ENCODE measurements around the gene ECT2L. TPM values are rescaled to one million over a fixed set of nuclear protein-coding genes. Genes with fewer than 3 reads are reported as not detected.

The ECT2L gene
- polyA plus RNA-seq, 3 donors = not detected

GRCh38 chr6:138805016-138805765 is 9.3 kb downstream of the ECT2L start:
- intact Hi-C loops (cut with micrococcal nuclease) = no loop called here
- TF ChIP-seq, protein P1, sequence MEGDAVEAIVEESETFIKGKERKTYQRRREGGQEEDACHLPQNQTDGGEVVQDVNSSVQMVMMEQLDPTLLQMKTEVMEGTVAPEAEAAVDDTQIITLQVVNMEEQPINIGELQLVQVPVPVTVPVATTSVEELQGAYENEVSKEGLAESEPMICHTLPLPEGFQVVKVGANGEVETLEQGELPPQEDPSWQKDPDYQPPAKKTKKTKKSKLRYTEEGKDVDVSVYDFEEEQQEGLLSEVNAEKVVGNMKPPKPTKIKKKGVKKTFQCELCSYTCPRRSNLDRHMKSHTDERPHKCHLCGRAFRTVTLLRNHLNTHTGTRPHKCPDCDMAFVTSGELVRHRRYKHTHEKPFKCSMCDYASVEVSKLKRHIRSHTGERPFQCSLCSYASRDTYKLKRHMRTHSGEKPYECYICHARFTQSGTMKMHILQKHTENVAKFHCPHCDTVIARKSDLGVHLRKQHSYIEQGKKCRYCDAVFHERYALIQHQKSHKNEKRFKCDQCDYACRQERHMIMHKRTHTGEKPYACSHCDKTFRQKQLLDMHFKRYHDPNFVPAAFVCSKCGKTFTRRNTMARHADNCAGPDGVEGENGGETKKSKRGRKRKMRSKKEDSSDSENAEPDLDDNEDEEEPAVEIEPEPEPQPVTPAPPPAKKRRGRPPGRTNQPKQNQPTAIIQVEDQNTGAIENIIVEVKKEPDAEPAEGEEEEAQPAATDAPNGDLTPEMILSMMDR (IDR thresholded peaks at IDR 0.05) = no peak
- peaks cover 5 to 6% of the 10 kb centered on the region in 2 donors for H3K4me1 ChIP-seq (ENCODE audit: control insufficient read depth in 1 of 2, insufficient read depth in 2 of 2, low read length in 2 of 2)
- H3K4me3 ChIP-seq (replicated peaks in 1 of 3; ENCODE audit: low read depth in 2 of 3, low read length in 3 of 3) = no peak overlapping the region
- no peaks in the 10 kb centered on the region for H3K9me3 ChIP-seq (replicated peaks in 1 of 2; ENCODE audit: control insufficient read depth in 1 of 2, insufficient read depth in 1 of 2, low read length in 2 of 2)
- H3K9me3 Mint-ChIP-seq = no peaks in the 10 kb centered on the region
- peaks cover 2 to 4% (median 2%) of the 10 kb centered on the region in 3 donors for H3K27me3 Mint-ChIP-seq (ENCODE audit: low read depth in 3 of 3)
- H3K27ac Mint-ChIP-seq = no peak overlapping the region
- no peaks in the 10 kb centered on the region for H3K36me3 Mint-ChIP-seq
- no peaks in the 10 kb centered on the region for H3K36me3 ChIP-seq (replicated peaks in 1 of 2; ENCODE audit: control insufficient read depth in 1 of 2, insufficient read depth in 2 of 2, low read length in 2 of 2)
- DNase-seq = no peak
- H3K4me3 Mint-ChIP-seq = no peak overlapping the region
- H2AFZ ChIP-seq (ENCODE audit: insufficient read depth, low read depth, low read length, poor library complexity, severe bottlenecking) = no peak overlapping the region
- H4K20me1 ChIP-seq (ENCODE audit: insufficient read depth, low read length) = no peaks in the 10 kb centered on the region
- H3K9ac ChIP-seq (ENCODE audit: insufficient read depth, low read length, poor library complexity, severe bottlenecking) = no peak overlapping the region
- H3K79me2 ChIP-seq (ENCODE audit: insufficient read depth, low read length) = no peaks in the 10 kb centered on the region
- H3K4me1 Mint-ChIP-seq = peaks cover 9% of the 10 kb centered on the region
- no peaks in the 10 kb centered on the region for H3K27me3 ChIP-seq (ENCODE audit: control insufficient read depth in 2 of 2, insufficient read depth in 2 of 2, low read length in 2 of 2)
- no peak overlapping the region for H3K27ac ChIP-seq (ENCODE audit: low read depth in 1 of 2, low read length in 2 of 2)
- no peak overlapping the region for H3K4me2 ChIP-seq (replicated peaks; ENCODE audit: extremely low read depth, low read length, poor library complexity, severe bottlenecking)
- WGBS (ENCODE audit: insufficient coverage) = 100% methylated on average over 5 of the region's 9 CpGs

DNA sequence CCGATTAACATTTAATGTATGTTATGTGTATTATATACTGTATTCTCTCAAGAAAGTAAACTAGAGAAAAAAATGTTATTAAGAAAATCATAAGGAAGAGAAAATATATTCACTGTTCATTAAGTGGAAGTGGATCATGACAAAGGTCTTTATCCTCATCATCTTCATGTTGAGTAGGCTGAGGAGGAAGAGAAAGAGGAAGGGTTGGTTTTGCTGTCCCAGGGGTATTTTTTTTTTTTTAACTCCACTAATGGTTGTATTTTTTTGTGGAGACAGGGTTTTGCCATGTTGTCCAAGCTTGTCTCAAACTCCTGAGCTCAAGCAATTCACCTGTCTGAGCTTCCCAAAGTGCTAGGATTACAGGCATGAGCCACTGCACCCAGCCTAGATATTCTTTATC is 11.0 kb downstream of the ECT2L start:
- Histone ChIP-seq H3K9me3 (replicated peaks in 1 of 2; ENCODE audit: control insufficient read depth in 1 of 2, insufficient read depth in 1 of 2, low read length in 2 of 2) (no peaks in the 10 kb centered on the region), H3K36me3 (replicated peaks in 1 of 2; ENCODE audit: control insufficient read depth in 1 of 2, insufficient read depth in 2 of 2, low read length in 2 of 2) (no peaks in the 10 kb centered on the region), H3K79me2 (ENCODE audit: insufficient read depth, low read length) (no peaks in the 10 kb centered on the region), H3K4me2 (replicated peaks; ENCODE audit: extremely low read depth, low read length, poor library complexity, severe bottlenecking) (no peak overlapping the region), H3K4me3 (replicated peaks in 1 of 3; ENCODE audit: low read depth in 2 of 3, low read length in 3 of 3) (no peak overlapping the region), H3K9ac (ENCODE audit: insufficient read depth, low read length, poor library complexity, severe bottlenecking) (no peak overlapping the region), H4K20me1 (ENCODE audit: insufficient read depth, low read length) (no peaks in the 10 kb centered on the region), H3K4me1 (ENCODE audit: control insufficient read depth in 1 of 2, insufficient read depth in 2 of 2, low read length in 2 of 2) (peaks cover 9 to 11% of the 10 kb centered on the region in 2 donors), H2AFZ (ENCODE audit: insufficient read depth, low read depth, low read length, poor library complexity, severe bottlenecking) (no peak overlapping the region), H3K27ac (ENCODE audit: low read depth in 1 of 2, low read length in 2 of 2) (no peak overlapping the region), H3K27me3 (ENCODE audit: control insufficient read depth in 2 of 2, insufficient read depth in 2 of 2, low read length in 2 of 2) (no peaks in the 10 kb centered on the region)
- intact Hi-C loops (cut with micrococcal nuclease) = no loop called here
- Mint-ChIP-seq H3K4me1 (peaks cover 16% of the 10 kb centered on the region), H3K27me3 (ENCODE audit: low read depth in 3 of 3) (peaks cover 2 to 4% (median 4%) of the 10 kb centered on the region in 3 donors), H3K4me3 (no peak overlapping the region), H3K9me3 (no peaks in the 10 kb centered on the region), H3K36me3 (no peaks in the 10 kb centered on the region), H3K27ac (peak overlapping the region in 1 of 7 donors; percentile 18)
- TF ChIP-seq, protein P1 (IDR thresholded peaks at IDR 0.05) = no peak
- no peak for DNase-seq
- WGBS (ENCODE audit: insufficient coverage) = no CpG with 5 or more reads among the region's 1 CpG
